Measurements from ENCODE around the gene NTM.

DNA sequence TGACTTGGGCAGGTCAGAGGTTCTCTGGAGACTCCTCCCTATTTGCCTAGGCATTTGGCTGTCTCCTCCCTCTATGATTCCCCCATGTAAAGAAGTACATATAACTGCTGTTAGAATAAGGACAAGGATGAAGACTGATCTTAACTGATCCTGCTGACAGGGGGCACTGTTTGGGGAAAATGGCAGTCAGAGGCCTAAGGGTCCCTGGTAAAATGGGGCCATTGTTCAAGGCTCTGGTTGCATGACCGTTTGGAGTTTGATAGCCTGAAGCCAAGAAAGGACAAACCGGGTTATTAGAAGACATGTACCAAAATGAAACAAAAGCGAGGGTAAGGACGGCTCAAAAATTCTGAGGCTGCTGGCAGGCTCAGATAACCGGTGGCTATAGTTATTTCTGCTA lies 712.2 kb downstream of the NTM start:
- TF ChIP-seq, protein P1, sequence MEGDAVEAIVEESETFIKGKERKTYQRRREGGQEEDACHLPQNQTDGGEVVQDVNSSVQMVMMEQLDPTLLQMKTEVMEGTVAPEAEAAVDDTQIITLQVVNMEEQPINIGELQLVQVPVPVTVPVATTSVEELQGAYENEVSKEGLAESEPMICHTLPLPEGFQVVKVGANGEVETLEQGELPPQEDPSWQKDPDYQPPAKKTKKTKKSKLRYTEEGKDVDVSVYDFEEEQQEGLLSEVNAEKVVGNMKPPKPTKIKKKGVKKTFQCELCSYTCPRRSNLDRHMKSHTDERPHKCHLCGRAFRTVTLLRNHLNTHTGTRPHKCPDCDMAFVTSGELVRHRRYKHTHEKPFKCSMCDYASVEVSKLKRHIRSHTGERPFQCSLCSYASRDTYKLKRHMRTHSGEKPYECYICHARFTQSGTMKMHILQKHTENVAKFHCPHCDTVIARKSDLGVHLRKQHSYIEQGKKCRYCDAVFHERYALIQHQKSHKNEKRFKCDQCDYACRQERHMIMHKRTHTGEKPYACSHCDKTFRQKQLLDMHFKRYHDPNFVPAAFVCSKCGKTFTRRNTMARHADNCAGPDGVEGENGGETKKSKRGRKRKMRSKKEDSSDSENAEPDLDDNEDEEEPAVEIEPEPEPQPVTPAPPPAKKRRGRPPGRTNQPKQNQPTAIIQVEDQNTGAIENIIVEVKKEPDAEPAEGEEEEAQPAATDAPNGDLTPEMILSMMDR (IDR thresholded peaks at IDR 0.05; ENCODE audit: low read depth, low read length): no peak
- TF ChIP-seq EZH2phosphoT487 (IDR thresholded peaks at IDR 0.05; ENCODE audit: low read depth): no peak

Measured in OCI-LY3 (cell line).